Measurements from ENCODE around the gene TRAF2. TPM values are rescaled to one million over a fixed set of nuclear protein-coding genes. Genes with fewer than 3 reads are reported as not detected.
A peak's percentile ranks its signal among the peaks of the same experiment; 100 is the strongest.

TRAF2 gene
- total RNA-seq, 1 experiment from 2014 or later, result 61.9 TPM

DNA sequence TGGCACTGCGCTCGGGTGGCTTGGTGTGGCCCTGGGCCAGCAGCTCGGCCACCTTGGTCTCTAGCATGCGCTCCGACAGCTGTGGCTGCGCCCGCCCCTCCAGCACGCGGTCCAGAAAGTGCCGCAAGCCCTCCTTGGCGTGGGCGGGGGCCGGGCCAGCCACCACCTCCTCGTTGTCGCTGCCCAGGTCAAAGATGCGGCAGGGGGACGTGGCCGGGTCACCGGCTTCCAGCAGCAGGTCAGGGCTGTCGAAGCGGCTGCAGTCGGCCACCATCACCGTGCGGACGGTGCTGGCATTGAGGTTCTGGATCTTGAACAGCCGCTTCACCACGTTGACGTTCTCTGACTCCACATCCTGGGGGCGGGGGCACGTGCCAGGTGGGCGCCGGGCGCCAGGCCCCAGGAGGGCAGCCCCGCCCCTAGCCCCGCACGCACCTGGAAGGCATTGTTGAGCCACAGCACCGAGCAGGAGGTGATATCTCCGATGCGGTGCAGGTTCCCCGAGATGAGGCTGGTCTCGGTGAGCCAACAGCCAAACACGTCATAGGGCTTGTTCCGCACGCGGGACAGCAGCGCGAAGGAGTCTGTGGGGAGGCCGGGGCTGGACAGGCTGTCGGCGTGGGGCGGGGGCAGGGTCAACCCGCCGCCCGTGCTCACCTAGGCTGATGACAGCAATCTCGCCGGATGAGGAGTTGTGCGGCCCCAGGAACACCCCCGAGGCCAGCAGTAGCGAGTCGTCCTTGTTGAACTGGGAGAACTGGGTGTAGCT is 56.0 kb downstream of the TRAF2 start:
- in situ Hi-C loops (cut with HindIII; ENCODE audit: low pct_unique_long_range_greater_than_20kb, low sequenced_read_pairs), result no loop called here
- no peak for DNase-seq (ENCODE audit: low read depth)

DNA sequence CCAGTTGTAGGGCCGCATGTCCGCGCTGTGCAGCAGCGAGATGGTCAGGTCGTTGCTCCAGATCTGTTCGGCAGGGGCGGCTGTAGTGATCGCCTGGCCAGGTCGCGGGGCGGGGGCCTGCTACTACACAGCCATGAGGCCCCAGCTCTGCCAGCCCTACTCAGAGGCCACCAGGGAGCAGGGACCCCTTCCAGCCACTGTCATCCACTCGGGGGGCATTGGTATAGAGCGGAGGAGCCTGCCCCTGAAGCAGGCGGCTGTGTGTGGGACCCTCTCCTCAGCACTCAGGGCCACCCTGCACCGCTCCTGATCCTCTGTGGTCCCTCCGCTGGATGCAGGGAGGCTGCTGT is 56.5 kb downstream of the TRAF2 start:
- in situ Hi-C loops (cut with HindIII; ENCODE audit: low pct_unique_long_range_greater_than_20kb, low sequenced_read_pairs), result no loop called here
- no peak for DNase-seq (ENCODE audit: low read depth)

DNA sequence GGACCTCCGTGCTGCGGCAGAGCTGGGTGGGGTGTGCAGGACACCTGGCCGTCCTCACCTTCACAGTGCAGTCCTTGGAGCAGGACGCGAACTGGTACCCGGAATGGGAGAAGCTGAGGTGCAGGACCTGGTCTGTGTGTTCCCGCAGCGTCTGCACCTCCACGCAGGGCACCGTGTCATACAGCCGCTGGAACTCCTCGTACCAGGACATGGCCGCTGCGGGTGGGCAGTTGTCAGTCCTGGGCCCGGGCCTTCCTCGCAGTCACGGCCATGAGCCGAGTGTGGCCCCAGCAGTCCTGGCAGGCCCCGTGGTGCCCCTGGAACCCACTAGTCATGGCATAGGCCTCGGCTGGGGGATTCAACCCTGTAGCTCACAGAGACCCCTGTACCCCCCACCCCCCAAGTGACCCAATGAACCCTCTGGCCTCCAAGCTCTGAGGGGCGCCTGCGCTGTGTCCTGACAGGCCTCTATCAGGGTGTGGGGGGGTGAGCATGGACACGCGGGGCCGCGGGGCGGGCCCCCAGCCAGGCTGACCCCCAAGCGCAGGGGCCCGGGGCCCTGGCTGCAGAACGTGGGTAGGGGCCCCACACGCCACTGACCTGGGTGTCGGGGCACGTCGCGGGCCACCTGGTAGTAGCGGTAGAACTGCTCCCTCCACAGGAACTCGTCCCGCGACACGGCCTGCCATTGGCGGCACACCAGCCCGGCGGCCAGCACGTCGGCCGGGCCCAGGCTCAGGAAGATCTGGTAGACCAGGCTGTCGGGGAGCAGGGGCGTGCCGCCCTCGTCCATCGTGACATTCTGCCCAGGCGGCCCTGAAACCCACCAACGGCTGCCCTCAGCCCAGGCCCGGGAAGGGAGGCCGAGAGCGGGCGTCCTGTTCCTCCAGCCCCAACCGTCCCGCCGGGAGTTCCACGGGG is 57.2 kb downstream of the TRAF2 start:
- in situ Hi-C loops (cut with HindIII; ENCODE audit: low pct_unique_long_range_greater_than_20kb, low sequenced_read_pairs), result no loop called here
- DNase-seq (ENCODE audit: low read depth), result peak; percentile 34

DNA sequence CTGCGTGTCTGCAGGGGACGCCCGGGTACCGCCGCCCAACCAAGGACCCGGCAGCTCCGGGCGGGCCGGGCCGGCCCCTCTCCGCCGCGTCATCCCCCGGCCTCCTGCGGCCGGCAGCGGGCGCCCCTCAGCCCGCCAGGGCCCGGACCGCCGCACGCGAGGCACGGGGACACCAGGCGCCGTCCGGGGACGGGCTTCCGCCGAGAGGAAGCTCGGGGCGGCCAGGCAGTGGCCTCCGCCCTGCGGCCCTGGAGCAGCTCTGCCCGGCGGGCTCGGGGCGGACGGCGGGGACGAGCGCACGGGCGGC is 57.8 kb downstream of the TRAF2 start:
- in situ Hi-C loops (cut with HindIII; ENCODE audit: low pct_unique_long_range_greater_than_20kb, low sequenced_read_pairs), result no loop called here
- no peak for DNase-seq (ENCODE audit: low read depth)

DNA sequence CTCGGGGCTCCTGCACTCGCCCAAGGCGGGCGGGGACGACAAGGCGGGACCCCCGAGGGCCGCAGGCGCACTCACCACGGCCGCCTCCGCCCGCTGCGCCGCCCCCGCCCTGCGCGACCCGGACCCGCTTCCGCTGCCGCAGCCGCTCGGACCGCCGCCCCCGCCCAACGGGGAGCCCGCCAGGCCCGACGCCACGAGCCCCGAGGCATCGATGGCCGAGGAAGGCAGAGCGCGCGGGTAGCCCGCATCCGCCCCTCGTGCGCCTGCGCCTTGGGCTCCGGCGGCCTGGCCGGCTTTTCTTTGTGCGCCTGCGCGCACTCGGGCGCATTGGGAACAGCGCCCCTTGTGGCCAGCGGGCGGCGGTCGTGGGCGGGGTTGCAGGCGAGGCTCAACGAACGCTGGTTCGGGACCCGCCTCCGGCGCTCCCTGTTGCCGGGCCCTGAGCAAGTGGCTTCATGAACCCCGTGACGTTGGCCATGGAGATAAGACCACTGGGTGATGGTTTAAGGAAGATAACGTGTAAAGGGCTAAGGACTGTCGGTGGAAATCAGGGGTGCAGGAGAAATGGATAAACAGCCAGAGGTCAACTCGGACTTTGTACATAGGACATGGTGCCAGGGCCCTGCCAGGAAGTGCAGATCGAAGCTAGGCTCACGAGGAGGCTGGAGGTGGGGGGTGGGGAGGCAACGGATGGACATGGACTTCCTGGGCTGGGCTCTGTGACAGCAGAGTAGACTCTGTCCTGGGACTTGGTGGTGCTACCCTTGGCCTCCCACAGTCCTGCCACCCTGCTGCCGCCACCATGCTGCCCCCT is 58.4 kb downstream of the TRAF2 start, which contains the start of the genes C8G and FBXW5:
Gene C8G (plus strand): TSS at position 725 of the 814 bp plus-strand sequence. CDS start 78 bp downstream, at position 803.
Gene FBXW5 (minus strand): TSS at position 220 of the 814 bp plus-strand sequence. CDS start 655 bp downstream, outside the sequence.
- DNase-seq (ENCODE audit: low read depth), result peak; percentile 85
- in situ Hi-C loops (cut with HindIII; ENCODE audit: low pct_unique_long_range_greater_than_20kb, low sequenced_read_pairs), result no loop called here

DNA sequence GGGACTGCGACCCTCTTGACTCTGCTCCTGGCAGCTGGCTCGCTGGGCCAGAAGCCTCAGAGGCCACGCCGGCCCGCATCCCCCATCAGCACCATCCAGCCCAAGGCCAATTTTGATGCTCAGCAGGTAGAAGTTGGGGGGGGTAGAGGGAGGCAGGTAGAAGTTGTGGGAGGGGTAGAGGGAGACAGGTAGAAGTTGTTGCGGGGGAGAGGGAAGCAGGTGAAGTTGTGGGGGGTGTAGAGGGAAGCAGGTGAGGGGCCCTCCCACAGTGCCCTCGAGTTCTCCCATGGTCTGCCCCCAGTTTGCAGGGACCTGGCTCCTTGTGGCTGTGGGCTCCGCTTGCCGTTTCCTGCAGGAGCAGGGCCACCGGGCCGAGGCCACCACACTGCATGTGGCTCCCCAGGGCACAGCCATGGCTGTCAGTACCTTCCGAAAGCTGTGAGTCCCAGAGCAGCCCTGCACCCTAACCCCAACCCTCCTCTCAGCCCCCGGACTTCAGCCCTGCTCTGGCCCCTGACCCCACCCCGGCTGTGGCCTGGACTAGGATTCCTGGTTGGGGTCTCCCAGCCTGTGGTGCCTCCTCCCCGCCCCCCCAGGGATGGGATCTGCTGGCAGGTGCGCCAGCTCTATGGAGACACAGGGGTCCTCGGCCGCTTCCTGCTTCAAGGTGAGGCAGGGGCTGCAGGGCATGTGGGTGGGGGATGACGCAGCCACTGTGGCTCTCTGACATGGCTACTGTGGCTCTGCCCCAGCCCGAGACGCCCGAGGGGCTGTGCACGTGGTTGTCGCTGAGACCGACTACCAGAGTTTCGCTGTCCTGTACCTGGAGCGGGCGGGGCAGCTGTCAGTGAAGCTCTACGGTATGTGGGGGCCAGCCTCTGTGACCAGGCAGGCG is 59.3 kb downstream of the TRAF2 start:
- no peak for DNase-seq (ENCODE audit: low read depth)
- in situ Hi-C loops (cut with HindIII; ENCODE audit: low pct_unique_long_range_greater_than_20kb, low sequenced_read_pairs), result no loop called here

DNA sequence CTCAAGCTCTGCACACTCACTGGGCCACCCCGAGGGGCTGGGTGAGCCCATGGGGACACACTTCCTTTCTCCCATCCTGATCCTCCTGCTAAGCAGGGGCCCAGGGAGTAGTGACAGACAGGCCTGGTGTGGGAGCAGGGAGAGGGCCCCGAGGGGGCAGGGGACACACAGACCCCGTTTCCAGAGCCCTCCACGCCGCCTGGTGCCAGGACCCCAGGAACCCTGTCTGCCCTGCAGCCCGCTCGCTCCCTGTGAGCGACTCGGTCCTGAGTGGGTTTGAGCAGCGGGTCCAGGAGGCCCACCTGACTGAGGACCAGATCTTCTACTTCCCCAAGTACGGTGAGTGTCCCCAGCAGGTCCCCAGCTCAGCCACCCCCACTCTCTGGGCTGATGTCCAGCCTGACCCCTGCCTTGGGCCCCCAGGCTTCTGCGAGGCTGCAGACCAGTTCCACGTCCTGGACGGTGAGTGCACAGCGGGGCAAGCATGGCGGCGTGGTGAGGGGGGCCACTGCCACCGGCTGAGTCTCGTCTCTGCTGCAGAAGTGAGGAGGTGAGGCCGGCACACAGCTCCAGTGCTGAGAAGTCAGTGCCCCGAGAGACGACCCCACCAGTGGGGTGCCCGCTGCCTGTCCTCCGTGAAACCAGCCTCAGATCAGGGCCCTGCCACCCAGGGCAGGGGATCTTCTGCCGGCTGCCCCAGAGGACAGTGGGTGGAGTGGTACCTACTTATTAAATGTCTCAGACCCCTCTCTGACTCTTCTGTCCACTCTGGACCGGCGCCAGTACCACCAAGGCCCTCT is 60.1 kb downstream of the TRAF2 start:
- no peak for DNase-seq (ENCODE audit: low read depth)
- in situ Hi-C loops (cut with HindIII; ENCODE audit: low pct_unique_long_range_greater_than_20kb, low sequenced_read_pairs), result no loop called here

DNA sequence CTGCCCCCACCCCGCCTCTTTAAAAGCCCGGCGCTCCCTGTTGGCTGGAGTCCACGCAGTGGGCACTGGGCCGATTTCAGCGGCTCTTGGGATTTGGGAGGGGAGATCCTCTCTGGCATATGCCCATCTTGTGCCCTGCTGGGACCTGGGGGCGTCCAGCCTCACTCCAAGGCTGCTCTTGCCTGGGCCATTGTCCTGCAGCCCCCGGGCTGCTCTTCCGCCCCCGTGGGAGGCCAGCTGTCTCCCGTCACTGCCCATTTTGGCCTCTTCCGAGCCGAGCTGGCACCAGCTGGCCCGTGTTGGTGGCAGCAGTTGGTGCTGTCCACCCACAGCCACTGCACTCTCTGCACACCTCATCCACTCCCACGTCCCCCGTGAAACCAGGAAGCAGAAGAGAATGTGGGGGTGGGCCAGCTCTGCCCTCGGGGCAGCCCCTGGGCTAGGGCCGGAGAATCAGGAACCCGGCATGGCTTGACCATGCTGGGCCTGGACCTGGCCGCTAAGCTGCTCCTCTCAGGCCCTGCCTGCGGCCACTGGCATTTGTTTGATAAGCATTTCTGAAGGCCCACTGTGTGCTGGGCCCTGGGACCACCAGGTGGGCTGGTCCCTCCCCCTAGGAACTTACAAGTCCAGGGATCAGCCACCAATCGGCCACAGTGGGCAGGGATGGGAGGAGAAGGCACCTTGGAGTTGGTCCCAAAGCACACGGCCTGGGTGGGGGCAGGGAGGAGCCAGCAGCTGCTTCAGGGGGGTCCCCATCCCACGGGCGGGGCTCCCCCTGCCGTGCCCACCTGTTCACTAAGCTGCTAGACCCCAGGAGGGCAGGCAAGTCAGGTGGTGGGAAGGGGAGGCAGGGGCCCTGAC is 60.9 kb downstream of the TRAF2 start:
- no peak for DNase-seq (ENCODE audit: low read depth)
- in situ Hi-C loops (cut with HindIII; ENCODE audit: low pct_unique_long_range_greater_than_20kb, low sequenced_read_pairs), result no loop called here

DNA sequence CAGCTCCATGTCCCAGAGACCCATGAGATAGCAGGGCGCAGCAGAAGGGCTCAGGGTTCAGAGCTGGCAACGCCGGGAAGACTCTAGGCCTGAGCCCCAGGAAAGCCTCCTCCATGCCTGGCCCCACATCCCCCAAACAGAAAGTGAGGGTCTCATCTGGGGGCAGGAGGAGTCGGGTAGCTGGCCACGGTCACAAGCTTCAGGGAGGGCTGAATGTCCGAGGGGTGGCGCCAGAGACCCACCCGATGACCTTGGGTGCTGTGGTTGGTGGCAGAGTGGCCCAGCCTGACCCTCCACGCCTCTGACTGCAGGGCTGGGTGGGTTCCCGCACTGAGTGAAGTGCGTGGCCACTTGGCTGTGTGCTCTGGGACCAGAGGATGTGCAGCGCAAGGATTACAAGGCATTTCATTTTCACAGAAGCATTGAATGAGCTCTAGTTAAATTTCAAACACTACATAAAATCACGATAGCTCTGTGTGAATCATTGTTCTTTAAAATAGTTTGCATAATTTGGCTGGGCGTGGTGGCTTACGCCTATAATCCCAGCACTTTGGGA is 61.7 kb downstream of the TRAF2 start:
- in situ Hi-C loops (cut with HindIII; ENCODE audit: low pct_unique_long_range_greater_than_20kb, low sequenced_read_pairs), result no loop called here

DNA sequence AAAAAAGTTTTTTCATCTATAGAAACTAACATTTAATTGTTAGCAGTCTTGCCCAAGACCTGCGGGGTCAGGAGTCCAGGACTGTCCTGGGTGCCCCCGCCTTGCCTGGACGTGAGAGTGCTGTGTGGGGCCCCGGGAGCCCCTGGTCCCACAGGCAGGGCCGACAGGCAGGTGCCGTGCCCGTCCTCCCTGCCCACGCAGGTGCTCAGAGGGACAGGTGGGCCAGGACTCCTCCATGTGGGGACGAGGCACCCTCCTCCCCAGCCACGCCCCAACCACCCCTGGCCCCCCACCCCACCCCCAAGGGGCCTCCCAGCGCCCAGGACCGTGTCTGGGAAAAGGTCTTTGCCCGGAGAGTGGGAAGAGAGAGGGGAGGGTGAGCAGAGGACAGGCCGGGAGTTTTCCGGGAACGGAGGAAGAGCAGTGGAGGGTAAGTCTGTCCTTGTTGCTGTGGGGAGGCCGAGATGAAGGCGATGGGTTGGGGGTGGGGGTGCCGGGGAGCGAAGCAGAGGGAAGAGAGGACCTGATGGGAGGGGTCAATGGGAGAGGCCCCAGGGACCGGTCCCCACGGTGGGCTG is 63.0 kb downstream of the TRAF2 start:
- DNase-seq (ENCODE audit: low read depth), result no peak

More for the DNA sequence above, 61.7 kb downstream of the TRAF2 start:
- peak; percentile 62 for DNase-seq (ENCODE audit: low read depth)

DNA sequence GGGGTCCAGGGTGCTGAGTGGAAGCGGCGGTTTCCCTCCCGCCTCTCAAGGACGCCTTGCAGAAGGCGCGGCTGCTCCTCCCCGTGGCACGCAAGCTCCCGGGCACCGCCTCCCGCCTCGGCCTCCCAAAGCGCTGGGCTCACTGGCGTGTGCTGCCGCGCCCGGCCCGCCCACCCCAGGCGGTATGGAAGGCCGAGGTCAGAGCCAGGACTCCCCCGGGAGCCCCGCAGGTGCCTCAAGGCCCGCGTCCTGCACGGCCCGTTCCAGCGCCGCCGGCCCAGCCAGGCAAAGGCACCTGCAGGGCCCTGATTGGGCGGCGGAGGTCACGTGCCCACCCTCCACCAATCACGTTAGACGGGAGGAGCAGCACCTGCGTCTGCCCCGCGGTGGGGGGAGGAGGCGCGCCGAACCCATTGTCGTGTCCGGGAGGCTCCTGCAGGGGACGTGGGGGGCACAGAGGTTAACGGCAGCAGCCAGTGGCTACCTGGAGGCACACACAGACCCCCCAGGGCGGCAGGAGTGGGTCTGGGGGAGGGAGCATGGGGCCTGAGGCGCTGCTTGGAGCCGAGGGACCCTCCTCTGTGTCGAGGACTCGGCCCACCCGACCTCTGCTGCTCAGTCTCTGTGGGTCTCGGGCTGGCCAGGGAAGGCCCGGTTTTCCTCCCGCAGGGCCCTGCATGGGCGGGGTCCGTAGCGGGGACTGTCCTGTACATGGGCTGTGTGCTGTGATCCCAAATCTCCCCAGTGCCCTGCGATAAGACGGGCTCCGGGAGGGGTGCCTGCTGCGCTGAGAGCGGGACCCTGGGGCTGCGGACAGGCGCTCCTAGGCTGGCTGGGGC is 63.7 kb downstream of the TRAF2 start:
- in situ Hi-C loops (cut with HindIII; ENCODE audit: low pct_unique_long_range_greater_than_20kb, low sequenced_read_pairs), result no loop called here
- DNase-seq (ENCODE audit: low read depth), result peak; percentile 95

More for the DNA sequence above, 63.0 kb downstream of the TRAF2 start:
- in situ Hi-C loops (cut with HindIII; ENCODE audit: low pct_unique_long_range_greater_than_20kb, low sequenced_read_pairs), result no loop called here

DNA sequence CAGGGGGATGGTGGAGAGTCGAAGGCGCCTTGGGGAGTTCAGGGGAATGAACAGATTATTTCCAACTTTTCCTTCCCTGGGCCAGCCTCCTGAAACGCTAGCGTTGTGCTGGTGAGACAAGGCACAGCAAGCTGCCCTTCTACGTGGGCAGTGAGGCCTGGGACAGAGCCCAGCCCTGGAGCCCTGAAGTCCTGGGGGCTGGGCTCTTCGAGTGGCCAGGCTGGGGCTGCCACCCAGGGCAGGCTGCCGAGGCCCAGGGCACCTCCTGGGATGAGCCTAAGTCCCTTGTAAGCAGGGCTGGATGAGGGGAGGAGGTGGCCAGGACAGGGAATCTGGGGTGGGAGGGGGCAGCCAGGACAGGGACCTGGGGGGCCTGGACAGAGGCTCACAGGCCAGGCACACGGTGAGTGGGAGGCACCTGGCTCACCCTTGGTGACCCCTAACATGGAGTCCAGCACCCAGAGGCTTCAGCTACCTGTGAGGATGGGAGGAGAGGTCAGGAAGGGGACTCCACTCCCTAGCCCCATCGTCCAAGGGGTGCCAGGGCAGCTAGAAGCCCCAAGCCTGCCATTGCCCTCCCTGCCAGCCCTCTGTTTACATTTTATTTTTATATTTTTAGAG is 64.5 kb downstream of the TRAF2 start:
- in situ Hi-C loops (cut with HindIII; ENCODE audit: low pct_unique_long_range_greater_than_20kb, low sequenced_read_pairs), result no loop called here

DNA sequence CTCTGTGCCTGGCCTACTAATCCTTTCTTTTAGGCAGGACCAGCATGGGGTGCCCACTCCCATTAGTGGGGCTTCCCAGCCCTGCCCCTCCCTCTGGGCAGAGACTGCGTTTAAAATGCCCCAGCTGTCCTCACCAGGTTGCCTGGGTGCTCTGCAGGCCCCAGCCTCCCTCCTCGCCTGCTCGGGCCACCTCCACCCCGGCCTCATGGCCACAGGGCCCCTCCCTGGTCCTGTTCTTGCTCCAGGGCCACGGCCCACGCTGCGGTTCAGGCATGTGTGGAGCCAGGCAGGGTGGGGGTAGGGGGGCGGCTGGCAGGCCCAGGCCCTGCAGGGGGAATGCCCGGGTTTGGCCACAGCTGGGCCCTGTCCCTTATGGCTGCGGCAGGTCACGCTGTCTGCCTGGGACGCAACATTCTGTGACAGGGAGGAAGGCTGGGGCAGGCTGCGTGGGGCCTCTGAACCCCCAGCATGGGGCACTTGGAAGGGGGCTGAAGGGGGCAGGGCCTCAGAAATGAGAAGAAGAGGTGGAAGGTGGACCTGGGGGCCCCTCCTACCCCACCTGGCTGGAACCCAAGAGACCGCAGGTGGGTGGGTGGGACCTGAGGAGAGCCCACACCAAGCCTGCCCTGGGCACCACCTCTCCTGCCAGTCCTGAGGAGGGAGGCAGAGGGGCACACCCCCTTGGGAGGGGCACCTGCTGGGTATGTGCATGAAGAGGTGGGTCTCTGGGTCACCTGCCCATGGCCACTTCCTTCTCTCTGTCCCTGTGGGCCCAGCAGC is 65.4 kb downstream of the TRAF2 start, which contains the start of gene LCN12:
Gene LCN12 (plus strand): TSS at position 733 of the 780 bp plus-strand sequence. CDS start 55 bp downstream, outside the sequence.
- in situ Hi-C loops (cut with HindIII; ENCODE audit: low pct_unique_long_range_greater_than_20kb, low sequenced_read_pairs), result no loop called here
- no peak for DNase-seq (ENCODE audit: low read depth)

More for the DNA sequence above, 64.5 kb downstream of the TRAF2 start:
- no peak for DNase-seq (ENCODE audit: low read depth)
